ENCODE measurements around the gene SLC18B1.

SLC18B1 gene

DNA sequence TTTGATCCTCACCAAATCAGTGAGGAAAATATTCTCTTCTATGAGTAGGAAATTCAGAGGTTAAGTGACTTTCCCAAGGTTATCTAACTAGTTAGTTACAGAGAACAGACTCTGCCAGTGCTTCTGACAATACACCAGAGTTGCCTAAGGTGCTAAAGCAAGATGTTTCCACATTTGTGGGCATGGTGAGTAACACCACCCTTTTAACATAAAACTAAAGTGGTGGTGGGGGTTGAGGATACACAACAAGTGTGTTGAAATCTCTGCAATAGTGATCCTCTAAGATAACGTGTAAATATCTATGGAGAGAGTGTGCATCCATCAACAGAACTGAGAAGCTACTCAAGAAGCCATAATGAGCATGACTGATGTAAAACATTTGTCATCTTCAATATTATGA, 52.4 kb downstream of the SLC18B1 start:
- DNase-seq (ENCODE audit: low read depth in 2 of 2): no peak

DNA sequence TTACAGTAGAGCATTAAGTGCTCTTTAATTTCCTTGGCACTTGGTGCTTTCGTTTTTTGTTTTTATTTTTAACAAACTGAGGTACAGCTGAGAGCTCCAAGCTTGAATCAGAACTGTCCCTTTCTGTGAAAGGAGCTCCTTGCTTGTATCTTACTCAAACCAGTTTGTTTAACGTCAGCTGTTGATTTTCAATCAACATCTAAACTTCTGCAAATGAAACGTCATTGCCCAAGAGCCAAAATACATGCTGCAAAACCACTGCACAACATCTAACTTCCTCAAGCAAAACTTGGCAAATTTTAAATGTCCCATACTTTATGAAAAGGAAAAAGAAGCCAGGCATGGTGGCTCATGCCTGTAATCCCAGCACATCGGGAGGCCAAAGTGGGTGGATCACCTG, 55.9 kb downstream of the SLC18B1 start:
- no peak for DNase-seq (ENCODE audit: low read depth in 2 of 2)

DNA sequence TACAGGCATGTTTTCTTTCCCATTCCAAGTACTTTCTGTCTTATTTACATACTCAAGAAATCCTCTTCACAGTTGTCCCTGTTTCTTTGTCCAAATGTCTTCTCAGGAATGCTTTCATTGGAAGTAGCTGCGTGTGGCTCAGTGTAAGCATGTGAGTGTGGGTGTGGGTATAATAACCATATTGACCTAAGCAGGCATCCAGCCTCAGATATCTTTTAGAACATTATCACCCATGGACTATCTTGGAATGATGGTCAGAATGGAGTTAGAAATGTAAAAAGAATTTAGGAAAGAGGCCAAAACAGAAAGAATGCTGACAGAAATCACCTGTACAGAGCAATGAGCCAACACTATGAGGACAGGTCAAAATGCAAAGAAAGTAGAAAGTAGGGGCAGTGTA, 57.2 kb downstream of the SLC18B1 start:
- no peak for DNase-seq (ENCODE audit: low read depth in 2 of 2)

DNA sequence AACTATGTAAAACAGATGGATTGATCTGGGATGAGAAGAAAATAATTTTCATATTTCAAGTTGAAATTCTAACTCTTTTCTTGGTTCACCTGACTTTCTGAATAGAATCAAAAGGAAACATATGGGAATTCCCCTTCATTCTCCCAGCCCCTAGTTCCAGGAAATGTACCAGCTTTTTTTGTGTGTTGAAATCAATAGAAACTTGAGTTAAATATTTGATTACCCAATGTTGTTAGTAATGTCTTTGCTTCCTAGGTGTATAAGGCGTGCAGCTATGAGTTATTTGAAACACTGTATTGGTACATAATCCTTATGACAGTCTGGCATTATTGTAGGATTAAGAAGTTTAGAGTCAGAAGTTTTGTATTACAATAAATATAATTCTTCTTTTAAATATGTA, 62.2 kb downstream of the SLC18B1 start:
- DNase-seq (ENCODE audit: low read depth in 2 of 2): no peak

DNA sequence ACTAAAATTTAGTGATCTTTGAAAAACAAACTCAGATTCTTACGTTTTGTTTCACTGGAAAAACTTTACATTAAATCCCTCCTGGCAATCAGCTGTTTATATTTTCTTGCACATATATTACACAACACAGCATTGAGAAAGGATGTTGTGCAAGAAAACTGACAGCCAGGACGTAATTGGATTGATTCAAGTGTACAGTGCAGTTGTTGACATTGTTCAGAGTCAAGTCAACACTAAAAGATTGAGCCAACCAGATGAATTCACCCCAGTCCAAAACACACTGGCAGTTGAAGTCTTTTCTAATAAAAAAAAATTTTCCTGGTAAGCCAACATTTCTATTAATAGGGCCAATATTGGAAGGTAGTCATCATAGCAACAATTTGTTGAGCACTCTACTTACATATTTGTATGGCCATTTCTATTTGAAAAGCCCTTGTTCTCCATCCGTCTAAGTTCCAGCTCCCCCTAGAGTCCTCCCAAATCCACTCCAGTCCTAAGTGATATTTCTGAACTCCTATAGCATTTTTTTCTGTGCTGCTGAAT, 63.7 kb downstream of the SLC18B1 start:
- no peak for DNase-seq (ENCODE audit: low read depth in 2 of 2)

DNA sequence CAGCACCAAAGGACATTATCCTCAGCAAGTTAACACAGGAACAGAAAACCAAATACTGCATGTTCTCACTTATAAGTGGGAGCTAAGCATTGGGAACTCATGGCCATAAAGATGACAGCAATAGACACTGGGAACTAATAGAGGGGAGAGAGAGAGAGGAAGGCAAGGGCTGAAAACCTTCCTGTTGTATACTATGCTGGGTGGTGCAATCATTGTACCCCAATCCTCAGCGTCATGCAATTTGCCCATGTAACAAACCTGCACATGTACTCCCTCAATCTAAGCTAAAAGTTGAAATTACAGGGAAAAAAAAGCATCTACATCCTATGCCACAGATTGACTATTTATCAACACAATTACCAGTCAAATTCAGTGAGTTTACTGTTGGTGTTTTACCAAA, 64.6 kb downstream of the SLC18B1 start:
- no peak for DNase-seq (ENCODE audit: low read depth in 2 of 2)

DNA sequence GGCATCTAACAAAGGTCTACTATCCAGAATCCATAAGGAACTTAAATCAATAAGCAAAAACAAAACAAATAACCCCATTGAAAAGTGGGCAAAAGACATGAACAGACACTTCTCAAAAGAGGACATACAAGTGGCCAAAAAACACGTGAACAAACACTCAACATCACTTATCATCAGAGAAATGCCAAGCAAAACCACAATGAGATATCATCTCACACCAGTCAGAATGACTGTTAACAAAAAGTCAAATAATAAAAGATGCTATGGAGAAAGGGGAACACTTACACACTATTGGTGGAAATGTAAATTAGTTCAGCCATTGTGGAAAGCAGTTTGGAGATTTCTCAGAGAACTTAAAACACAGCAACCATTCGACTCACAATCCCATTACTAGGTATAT, 65.2 kb downstream of the SLC18B1 start:
- DNase-seq (ENCODE audit: low read depth in 2 of 2): no peak

DNA sequence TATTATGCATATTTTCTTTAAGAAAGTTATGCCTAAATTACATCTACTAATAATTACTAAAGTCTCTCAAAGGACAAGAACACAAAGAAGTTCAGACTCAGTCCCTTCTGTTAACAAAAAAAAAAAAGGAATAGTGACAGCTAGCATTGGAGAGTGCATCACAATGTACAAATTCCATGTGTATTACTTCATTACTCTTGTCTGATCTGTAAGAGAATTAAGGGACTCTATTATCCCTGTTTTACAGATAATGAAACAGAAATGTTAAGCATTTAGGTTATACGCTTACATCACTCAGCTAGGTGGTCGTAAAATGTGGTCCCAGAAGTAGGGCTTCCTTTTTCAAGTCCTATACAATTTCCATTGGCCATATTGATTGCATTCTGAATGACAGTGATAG, 67.4 kb downstream of the SLC18B1 start:
- no peak for DNase-seq (ENCODE audit: low read depth in 2 of 2)

DNA sequence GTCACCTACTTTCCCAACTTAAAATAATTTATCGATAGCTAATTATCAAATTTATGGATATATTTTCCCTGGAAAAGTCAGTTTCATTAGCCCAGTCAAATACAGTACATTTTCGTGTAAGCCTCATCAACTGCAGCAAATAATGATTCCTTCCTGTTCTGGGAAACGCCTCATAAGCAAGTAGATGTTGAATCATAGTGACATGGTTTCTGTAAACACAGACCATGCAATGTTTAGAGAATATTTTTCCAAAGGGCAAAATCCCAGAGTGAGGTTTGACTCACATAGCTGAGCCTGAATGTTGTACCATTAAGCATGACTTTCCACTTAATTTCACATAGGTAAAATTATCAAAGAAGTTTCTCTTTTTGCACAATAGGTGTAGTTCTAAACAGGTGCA, 67.9 kb downstream of the SLC18B1 start:
- no peak for DNase-seq (ENCODE audit: low read depth in 2 of 2)

DNA sequence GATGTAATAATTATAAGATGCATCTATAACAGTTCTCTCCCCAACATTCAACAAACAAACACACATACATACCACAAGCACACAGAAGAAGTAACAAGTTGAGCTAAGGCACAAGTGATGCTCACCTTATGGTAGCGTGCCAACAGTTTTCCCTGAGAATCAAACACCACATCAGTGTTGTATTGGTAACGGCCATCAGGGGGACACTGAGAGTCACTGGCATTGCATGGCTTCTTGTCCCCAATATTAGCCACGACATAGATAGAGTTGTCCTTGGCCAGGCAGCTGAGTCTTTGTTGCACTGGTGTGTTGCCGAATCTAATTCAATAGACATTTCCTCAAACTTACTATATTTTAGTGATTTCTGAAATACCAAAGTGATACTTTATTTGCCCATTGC, 69.8 kb downstream of the SLC18B1 start:
- no peak for DNase-seq (ENCODE audit: low read depth in 2 of 2)

DNA sequence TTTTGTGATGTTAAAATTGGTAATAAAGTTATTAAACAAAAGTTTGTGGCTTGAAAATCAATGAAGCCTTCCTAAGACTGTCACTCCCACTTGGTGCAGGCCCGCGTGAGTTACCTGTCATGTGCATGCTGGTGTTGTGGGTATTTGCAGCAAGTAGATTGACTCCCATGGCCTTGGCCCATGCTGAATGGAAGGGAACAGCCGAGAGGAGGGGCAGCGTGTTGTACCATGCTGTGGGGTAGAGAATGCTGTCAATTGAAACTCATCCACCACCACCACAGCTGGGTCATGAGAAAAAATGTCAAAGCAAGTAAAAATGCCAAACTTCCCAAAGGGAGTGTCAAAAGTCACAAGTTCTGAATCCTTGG, 71.8 kb downstream of the SLC18B1 start:
- DNase-seq (ENCODE audit: low read depth in 2 of 2): no peak

DNA sequence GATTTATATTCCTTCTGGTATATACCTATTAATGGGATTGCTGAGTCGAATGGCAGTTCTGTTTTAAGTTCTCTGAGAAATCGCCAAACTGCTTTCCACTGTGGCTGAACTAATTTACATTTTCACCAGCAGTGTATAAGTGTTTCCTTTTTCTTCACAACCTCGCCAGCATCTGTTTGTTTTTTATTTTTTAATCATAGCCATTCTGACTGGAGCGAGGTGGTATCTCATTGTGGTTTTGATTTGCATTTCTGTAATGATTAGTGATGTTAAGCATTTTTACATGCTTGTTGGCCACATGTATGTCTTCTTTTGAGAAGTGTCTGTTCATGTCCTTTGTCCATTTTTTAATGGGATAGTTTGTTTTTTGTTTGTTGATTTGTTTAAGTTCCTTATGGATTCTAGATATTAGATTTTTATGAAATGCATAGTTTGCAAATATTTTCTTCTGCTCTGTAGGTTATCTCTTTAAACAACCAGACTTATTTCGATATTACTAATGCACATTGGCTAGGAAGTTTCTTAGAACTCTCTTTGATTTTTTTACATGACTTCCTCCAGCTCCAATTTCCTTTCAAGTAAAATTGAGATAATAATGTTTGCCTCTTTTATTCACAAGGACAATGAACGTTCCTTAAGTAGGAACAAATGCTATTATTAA, 72.4 kb downstream of the SLC18B1 start:
- DNase-seq (ENCODE audit: low read depth in 2 of 2): no peak

DNA sequence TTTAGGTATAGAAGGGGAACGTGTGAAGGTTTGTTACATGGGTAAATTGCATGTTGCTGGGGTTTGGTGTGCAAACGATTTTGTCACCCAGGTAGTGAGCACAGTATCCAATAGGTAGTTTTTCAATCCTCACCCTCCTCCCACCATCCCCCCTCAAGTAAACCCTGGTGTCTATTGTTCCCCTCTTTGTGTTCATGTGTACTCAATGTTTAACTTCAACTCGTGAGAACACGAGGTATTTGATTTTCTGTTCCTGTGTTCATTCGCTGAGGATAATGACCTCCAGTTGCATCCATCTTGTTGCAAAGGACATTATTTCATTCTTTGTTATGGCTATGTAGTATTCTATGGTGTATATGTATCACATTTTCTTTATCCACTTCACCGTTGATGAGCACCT, 73.0 kb downstream of the SLC18B1 start:
- DNase-seq (ENCODE audit: low read depth in 2 of 2): no peak

DNA sequence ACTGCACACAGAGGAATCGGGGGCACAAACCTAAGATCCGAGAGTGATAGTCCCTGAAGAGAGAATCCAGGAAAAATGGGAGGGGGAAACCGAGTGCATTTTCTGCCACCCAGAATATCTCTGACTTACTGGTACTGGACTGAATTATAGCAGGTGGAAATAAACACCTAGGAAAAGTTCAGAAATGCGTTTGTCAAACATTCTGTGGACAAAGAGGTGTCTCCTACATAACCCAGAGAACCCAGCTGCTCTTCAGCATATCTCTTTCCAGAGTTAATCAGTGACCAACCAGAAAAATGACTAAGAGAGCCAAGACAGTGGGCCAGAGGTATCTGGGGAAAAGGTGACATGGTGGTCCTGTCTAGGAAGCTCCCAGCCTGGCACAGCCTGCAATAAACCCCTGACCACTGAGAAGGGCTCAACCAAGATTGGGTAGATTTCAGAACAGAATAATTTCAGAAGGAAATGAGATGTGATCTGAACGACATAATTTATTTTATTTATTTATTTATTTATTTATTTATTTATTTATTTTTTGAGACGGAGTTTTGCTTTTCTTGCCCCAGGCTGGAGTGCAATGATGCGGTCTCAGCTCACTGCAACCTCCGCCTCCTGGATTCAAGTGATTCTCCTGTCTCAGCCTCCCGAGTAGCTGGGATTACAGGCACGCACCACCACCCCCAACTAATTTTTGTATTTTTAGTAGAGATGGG, 78.5 kb downstream of the SLC18B1 start:
- DNase-seq (ENCODE audit: low read depth in 2 of 2): no peak
